ENCODE data around the gene SRBD1.
"Not testable (repeated sequence)": the region's sequence is repeated elsewhere in the genome, so short reads cannot be mapped to it uniquely, and the experiment has no call there.

Gene SRBD1

GRCh38 chr2:45460825-45461224, 150.2 kb downstream of the SRBD1 start:
- DNase-seq = no peak

- no peak for DNase-seq
Observed at GRCh38 chr2:45459860-45460259, 151.2 kb downstream of the SRBD1 start.

GRCh38 chr2:45458909-45459563, 152.0 kb downstream of the SRBD1 start:
- no peak for DNase-seq

DNA sequence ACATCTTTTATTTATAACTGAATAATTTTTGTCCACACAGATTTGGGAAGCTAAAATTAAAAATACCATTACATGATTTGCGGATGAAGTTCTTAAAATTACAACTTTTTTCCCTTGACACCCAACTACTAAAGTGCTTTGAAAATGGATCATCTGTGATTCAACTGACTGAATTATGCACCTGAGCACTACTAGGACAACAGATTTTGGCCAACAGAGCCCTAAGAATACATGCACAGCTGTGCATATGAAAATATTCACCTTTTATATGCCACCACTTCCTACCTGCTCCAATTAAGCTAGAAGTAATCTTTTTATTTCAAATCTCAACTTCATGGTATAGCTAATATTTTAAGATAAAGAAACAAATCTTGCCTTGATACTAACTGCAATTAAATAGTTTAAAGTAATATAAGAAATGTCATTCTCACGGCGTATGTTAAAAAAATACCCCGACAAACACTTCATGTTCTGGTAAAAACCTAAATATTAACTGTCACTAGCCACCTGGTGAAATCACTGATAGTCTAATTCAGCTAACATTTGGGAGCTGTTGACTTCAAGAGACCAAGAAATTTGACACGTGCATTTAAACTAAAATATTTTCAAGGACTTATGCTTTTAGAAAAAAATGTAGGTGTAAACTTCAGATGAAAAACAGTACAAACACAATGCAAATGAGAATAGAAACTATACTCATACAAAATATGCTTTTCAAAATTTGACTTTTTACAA, 153.7 kb downstream of the SRBD1 start:
- no peak for DNase-seq

DNA sequence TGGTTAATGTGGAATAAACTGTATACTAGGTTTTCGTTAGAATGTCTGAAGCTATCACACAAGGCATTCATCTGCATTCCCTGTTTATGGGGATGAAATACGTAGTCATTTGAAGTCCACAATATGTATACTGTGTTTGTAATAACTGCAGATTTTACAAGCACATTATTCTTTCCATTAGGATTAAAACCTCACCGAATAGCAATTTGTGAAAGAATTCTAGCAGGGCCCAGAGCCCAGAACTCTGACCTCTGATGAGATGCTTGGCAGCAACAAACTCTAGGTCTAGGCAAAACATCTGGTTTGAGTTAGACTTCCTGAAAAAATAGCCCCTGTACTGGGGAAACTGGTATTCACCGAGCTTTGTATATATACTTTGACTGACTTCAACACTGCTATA, 158.2 kb downstream of the SRBD1 start:
- no peak for DNase-seq

- DNase-seq = no peak
Observed at GRCh38 chr2:45450634-45451033, 160.4 kb downstream of the SRBD1 start.

DNA sequence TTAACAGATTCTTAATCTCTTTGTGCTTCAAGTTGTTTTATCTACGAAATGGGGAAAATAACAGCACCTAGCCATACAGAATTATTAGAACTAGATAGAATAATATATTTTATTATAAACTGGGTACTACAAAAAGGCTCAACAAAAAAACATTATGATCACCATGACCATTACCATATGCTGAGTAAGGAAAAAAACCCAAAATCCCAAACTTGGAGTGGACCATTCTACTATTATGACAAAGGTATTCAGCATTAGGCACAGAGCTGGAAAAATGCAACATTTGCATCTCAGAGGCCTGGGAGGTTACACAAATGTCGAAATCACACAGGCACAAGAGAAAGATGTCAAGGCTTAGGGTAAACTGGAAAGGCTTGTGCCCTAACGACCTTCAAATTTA, 162.8 kb downstream of the SRBD1 start:
- no peak for DNase-seq

GRCh38 chr2:45446016-45446415, 165.1 kb downstream of the SRBD1 start:
- DNase-seq = no peak

DNA sequence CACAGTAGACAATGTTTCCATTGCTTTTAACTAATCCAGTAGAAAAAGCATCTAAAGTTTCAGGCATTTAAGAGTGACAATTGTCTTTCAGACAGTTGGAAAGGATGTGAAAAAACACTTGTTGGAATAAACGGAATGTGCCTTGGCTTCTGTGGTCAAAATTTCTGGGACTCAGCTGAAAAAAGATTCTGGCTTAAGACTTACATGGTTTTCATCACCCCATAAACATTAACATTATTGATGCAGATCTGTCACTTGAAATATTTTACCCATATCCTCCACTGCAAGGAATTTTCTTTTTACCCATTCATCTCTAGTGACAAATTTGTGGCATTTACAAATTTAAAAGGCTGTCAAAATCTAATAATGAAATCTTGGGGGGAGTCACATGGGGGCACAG, 166.0 kb downstream of the SRBD1 start:
- no peak for DNase-seq

GRCh38 chr2:45443012-45443411, 168.1 kb downstream of the SRBD1 start:
- no peak for DNase-seq

DNA sequence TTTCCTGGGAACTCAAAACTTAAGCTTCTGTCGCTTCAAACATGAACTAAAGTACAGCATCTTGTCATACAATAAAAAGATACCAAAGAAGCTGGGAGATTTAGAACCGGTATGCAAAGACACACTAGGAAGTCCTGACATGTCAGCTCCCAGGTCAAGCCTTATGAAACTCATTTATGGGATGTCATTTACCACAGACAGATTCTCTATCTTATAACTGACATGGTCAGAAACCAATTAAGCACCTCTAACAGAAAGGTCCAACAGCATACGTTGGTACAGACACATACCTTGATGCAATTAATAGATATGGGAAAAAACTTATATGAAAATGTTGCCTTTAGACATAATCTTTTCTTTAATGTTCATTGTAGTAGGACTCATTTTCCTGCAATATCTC, 169.0 kb downstream of the SRBD1 start:
- no peak for DNase-seq

DNA sequence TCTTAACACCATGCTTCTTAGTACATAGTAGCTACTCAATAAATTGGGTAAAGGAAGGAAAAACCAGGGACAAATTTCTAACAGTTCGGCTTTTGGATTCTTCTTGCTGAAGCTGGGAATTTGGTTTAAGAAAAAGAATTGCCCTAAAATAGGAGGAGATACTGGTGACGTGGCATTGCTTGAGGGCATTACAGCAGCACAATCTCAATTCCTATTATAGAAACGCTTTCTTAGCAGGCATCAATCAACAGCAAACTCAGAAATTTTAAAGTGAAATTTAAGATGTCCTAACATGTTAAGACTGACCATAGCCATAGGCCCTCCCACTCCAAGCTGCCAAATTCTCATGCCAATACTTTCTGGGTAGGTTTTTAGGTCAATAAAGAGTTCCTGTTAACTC, 169.5 kb downstream of the SRBD1 start:
- DNase-seq = no peak

- no peak for DNase-seq
Observed at GRCh38 chr2:45439788-45440773, 171.0 kb downstream of the SRBD1 start.

DNA sequence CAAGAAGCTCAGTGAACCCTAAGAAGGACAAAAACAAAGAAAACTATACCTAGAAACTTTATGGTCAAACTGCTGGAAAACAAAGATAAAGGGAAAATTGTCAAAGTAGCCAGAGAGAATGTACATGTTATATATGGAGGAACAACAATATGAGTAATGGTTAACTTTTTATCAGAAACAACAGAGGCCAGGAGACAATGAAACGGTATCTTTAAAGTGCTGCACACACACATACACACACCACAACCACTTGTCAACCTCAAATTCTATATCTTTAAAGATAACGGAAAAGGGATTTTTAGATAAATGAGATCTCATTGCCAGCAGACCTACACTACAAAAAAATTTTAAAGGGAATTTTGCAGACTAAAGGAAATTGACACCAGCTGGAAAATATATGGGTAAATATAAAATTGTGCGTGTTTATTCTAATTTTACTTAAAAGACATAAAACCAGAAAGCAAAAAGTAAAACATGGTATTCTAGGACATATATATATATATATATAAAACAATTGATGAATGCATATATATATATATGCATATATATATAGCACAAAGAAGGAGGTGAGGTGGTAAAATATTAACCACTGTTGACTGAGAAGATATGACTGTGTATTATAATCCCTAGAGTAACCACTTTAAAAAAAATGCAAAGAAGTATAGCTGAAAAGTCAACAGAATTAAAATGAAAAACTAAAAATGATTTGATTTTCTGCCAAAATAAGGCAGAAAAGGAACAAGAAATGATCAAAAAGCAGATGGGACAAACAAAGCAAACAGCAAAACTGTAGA, 172.0 kb downstream of the SRBD1 start:
- no peak for DNase-seq

DNA sequence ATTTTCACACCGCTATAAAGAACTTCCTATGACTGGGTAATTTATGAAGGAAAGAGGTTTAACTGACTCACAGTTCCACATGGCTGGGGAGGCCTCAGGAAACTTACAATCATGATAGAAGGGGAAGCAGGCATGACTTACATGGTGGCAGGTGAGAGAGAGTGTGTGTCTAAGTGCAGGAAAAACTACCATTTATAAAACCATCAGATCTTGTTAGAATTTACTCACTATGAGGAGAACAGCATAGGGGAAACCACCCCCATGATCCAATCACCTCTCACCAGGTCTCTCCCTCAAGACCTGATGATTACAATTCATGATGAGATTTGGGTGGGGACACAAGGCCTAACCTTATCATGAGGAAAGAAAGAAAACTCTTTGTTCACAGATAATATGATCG, 174.6 kb downstream of the SRBD1 start:
- no peak for DNase-seq

GRCh38 chr2:45435316-45435715, 175.8 kb downstream of the SRBD1 start:
- DNase-seq = no peak

DNA sequence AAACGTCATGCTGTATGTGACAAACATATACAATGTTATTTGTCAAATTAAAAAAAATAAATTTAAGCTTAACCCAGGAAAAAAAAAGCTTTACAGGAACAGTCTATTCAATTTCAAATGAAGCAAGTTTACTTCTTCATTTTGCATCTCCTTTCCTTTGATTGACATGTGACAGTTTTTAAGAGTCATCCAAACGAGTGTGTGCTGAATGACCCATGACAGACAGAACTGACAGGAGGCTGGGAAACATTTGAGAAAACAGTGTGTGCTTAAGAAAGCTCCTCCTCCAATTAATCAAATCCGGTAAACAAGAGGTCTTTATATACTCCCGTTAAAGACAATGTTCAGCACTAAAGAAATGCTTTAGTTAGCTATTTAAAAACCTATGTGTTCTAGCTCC, 177.7 kb downstream of the SRBD1 start:
- DNase-seq = no peak

DNA sequence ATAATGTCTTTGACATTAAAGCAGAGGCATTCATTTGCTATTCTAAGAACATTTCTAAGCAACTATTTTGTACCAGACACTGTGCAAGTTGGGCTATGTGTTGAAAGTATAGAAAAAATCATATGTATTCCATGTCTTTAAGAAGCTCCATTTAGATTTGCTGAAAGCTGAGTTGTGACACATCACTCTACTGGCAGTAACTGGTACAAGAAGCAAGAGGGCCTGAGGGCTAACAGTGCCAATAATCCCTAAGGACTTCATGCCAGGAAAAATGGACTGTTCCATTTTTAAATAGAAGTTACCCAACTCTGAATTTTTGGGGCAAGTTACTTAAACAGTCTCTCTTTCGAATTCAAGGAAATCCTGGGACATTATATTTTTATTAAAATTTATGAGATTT, 178.7 kb downstream of the SRBD1 start:
- no peak for DNase-seq

DNA sequence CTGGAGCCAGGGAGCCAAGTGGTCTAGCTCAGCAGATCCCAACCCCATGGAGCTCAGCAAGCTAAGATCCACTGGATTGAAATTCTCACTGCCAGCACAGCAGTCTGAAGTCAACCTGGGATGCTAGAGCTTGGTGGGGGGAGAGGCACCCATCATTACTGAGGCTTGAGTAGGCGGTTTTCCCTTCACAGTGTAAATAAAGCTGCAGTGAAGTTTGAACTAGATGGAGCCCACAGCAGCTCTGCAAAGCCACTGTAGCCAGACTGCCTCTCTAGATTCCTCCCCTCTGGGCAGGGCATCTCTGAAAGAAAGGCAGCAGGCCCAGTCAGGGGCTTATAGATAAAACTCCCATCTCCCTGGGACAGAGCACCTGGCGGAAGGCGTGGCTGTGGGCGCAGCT, 185.0 kb downstream of the SRBD1 start:
- not testable (repeated sequence) for DNase-seq

DNA sequence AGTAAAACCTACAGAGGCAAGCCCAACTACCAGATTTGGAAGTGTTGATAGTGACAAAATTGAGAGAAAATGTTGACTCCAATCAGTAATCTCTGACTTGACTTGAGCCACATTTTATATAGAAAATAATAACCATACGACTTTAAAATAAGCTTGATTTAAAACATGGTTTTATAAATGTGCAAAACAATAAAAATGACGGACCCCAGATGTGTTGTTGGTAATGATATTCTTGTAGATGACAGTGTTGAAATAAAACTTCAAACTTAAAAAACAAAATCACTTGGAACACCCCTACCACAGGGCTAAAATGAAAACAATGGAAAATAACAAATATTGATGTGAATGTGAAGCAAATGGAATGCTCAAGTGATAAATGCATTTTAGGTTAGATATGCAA, 188.1 kb downstream of the SRBD1 start:
- DNase-seq = no peak

GRCh38 chr2:45418532-45418931, 192.5 kb downstream of the SRBD1 start:
- no peak for DNase-seq

- no peak for DNase-seq
Observed at GRCh38 chr2:45415534-45416123, 195.4 kb downstream of the SRBD1 start.
